ENCODE results near the gene TEX264.

DNA sequence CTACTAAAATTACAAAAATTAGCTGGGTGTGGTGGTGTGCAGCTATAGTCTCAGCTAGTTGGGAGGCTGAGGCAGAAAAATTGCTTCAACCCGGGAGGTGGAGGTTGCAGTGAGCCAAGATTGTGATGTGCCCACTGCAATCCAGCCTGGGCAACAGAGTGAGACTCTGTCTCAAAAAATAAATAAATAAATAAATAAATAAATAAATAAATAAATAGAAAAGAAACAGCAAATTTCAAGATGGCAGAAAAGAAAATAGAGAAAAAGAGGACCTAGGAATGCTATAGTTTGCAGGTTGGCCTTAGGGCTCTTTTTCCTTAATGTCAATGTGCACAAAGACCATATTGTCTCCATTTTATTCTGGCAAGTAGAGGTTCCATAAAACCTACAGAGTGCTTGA, 79.8 kb downstream of the TEX264 start:
- TF ChIP-seq, protein P1, sequence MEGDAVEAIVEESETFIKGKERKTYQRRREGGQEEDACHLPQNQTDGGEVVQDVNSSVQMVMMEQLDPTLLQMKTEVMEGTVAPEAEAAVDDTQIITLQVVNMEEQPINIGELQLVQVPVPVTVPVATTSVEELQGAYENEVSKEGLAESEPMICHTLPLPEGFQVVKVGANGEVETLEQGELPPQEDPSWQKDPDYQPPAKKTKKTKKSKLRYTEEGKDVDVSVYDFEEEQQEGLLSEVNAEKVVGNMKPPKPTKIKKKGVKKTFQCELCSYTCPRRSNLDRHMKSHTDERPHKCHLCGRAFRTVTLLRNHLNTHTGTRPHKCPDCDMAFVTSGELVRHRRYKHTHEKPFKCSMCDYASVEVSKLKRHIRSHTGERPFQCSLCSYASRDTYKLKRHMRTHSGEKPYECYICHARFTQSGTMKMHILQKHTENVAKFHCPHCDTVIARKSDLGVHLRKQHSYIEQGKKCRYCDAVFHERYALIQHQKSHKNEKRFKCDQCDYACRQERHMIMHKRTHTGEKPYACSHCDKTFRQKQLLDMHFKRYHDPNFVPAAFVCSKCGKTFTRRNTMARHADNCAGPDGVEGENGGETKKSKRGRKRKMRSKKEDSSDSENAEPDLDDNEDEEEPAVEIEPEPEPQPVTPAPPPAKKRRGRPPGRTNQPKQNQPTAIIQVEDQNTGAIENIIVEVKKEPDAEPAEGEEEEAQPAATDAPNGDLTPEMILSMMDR (conservative IDR thresholded peaks at IDR 0.05) = no peak
- TF ChIP-seq ZFX (IDR thresholded peaks at IDR 0.05) = no peak

All from C4-2B (cell line).